CD4-positive, alpha-beta T cell treated with Interleukin-1 beta for 1 hour (primary cell): ENCODE measurements around the gene THAP9.
"Not testable (repeated sequence)": the region's sequence is repeated elsewhere in the genome, so short reads cannot be mapped to it uniquely, and the experiment has no call there.

Experiments used
- DNase-seq, 2 donors: peaks; one replicate each; pipeline ENCODE4 v3.0.0-alpha.2; 2020 to 2022

Gene THAP9

GRCh38 chr4:82893942-82894341 lies 6.6 kb upstream of the THAP9 start:
- DNase-seq, result no peak

GRCh38 chr4:82896755-82897154 lies 3.8 kb upstream of the THAP9 start:
- DNase-seq, result no peak

GRCh38 chr4:82898322-82899243 lies 2.0 kb upstream of the THAP9 start:
- DNase-seq, result peak in 1 of 2 donors; percentile 32

- no peak for DNase-seq
Measured at GRCh38 chr4:82899374-82900065, 1.0 kb upstream of the THAP9 start.

GRCh38 chr4:82900066-82900410 lies 497 bp upstream of the THAP9 start:
- DNase-seq, result no peak

GRCh38 chr4:82901183-82901718 lies 716 bp downstream of the THAP9 start:
- DNase-seq, result no peak

GRCh38 chr4:82903737-82904136 lies 3.2 kb downstream of the THAP9 start:
- no peak for DNase-seq

GRCh38 chr4:82905205-82905604 lies 4.7 kb downstream of the THAP9 start:
- DNase-seq, result peak in 1 of 2 donors; percentile 41

- DNase-seq, result no peak
Measured at GRCh38 chr4:82906469-82906868, 5.9 kb downstream of the THAP9 start.

- DNase-seq, result no peak
Measured at GRCh38 chr4:82909326-82909725, 8.8 kb downstream of the THAP9 start.

- no peak for DNase-seq
Measured at GRCh38 chr4:82913305-82913704, 12.8 kb downstream of the THAP9 start.

GRCh38 chr4:82913968-82914367 lies 13.4 kb downstream of the THAP9 start:
- DNase-seq, result not testable (repeated sequence)

GRCh38 chr4:82918091-82918490 lies 17.6 kb downstream of the THAP9 start:
- DNase-seq, result no peak

- no peak for DNase-seq
Measured at GRCh38 chr4:82919386-82919785, 18.9 kb downstream of the THAP9 start.

- DNase-seq, result no peak
Measured at GRCh38 chr4:82921795-82922194, 21.3 kb downstream of the THAP9 start.

GRCh38 chr4:82930848-82931755 lies 30.6 kb downstream of the THAP9 start:
- DNase-seq, result no peak

GRCh38 chr4:82934441-82934840 lies 33.9 kb downstream of the THAP9 start:
- DNase-seq, result no peak

- no peak for DNase-seq
Measured at GRCh38 chr4:82939414-82939813, 38.9 kb downstream of the THAP9 start.

GRCh38 chr4:82947498-82947897 lies 47.0 kb downstream of the THAP9 start:
- DNase-seq, result no peak

GRCh38 chr4:82948647-82949204 lies 48.2 kb downstream of the THAP9 start:
- DNase-seq, result no peak

GRCh38 chr4:82951196-82951595 lies 50.7 kb downstream of the THAP9 start:
- no peak for DNase-seq

- DNase-seq, result no peak
Measured at GRCh38 chr4:82954212-82954611, 53.7 kb downstream of the THAP9 start.

GRCh38 chr4:82957045-82957444 lies 56.5 kb downstream of the THAP9 start:
- DNase-seq, result no peak
